Epithelial cell of proximal tubule (primary cell): ENCODE data around the gene LRRC32. TPM values are rescaled to one million over a fixed set of nuclear protein-coding genes. Genes with fewer than 3 reads are reported as not detected.

Experiments
- DNase-seq: peaks from one replicate; pipeline ENCODE4 v3.0.0-alpha.2; 2011; ENCODE audit warnings: low read depth
- H3K4me3 ChIP-seq: 2 replicates; pipeline ENCODE4 v1.5.1; 2011; ENCODE audit warnings: low read depth, mild to moderate bottlenecking, low read length
- total RNA-seq: library from RNA; depleted of rRNA; stranded (reverse); fragments of >200 nt; gene quantifications from 2 replicates; pipeline ENCODE4 v1.2.3, GENCODE V29; 2015
- TF ChIP-seq, protein P1 (sequence below): conservative IDR thresholded peaks from 2 replicates; pipeline ENCODE4 v1.5.1; 2012; ENCODE audit warnings: low read depth, mild to moderate bottlenecking, low read length

Gene LRRC32
- total RNA-seq, 1 donor from 2014 or later, result 0.29 TPM

DNA sequence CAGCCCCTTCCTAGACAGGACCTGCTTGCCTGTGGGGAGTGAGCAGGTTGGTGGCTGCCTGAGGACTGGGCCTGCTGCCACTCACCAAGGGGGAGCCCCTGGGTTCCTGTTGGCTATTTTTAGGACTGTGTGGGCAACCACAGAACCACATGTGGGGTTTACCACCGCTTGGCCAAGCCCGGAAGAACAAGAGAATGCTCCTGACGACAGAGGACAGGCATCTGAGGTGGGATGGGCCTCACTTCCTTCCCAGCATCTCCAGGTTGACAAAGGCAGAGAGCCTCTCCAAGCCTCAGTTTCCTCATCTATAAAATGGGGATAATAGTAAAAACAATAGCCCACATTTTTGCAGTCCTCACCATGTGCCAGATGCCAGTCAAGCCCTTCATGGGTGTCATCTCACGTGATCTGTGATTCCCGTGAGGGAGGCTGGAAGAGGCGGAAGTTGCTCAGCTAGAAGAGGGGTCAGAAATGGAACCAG, 43.6 kb downstream of the LRRC32 start:
- TF ChIP-seq, protein P1, sequence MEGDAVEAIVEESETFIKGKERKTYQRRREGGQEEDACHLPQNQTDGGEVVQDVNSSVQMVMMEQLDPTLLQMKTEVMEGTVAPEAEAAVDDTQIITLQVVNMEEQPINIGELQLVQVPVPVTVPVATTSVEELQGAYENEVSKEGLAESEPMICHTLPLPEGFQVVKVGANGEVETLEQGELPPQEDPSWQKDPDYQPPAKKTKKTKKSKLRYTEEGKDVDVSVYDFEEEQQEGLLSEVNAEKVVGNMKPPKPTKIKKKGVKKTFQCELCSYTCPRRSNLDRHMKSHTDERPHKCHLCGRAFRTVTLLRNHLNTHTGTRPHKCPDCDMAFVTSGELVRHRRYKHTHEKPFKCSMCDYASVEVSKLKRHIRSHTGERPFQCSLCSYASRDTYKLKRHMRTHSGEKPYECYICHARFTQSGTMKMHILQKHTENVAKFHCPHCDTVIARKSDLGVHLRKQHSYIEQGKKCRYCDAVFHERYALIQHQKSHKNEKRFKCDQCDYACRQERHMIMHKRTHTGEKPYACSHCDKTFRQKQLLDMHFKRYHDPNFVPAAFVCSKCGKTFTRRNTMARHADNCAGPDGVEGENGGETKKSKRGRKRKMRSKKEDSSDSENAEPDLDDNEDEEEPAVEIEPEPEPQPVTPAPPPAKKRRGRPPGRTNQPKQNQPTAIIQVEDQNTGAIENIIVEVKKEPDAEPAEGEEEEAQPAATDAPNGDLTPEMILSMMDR, result no peak
- H3K4me3 ChIP-seq, result no peak overlapping the region
- no peak for DNase-seq

DNA sequence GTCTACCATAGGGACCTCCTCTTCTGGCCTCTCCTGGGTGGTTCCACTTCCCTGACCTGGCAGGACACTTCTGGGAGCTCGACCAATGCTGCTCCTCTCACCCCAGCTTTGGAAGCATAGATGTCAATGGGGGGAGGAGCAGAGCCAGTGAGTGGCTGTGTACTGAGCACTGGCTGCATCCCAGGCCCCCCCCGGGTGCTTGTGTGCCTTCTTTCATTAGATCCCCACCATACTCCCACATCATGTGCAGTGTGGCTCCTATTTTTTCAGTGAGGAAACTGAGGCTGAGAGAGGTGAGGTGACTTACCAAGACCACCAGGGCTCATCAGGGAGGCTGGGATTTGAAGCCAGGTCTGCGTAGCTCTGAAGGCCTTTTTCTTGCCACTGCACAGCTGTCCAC, 44.3 kb downstream of the LRRC32 start:
- no peak overlapping the region for H3K4me3 ChIP-seq
- TF ChIP-seq, protein P1, result no peak
- DNase-seq, result no peak

DNA sequence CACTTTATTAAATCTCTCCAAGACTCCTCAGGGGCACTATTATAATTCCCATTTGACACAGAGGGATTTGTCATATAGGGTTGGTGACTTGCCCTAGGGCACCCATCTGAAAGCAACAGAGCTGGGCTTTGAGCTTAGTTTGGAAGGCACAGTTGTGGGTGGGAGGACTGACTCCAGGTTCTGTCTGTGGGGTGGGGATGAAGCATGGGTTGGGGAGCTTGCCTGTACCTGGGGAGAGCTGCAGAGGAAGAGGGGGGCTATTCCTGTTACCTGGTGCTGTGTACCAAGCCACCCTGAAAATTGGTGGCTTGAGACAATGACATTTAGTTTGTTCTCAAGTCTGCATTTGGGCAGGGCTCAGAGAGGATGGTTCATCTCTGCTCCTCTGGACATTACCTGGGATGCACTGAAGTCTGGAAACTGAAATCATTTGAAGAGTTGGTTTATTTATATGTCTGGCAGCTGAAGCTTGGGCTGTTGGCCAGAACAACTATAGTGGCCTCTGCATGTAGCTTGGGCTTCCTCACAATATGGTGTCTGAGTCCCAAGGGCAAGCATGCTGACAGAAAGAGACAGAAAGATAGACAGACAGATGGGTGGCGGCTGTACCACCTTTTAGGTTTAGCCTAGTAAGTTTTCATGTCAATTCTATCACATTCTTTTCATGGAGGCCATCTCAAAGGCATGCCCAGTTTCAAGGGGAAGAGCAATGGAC, 44.9 kb downstream of the LRRC32 start:
- no peak for DNase-seq
- TF ChIP-seq, protein P1, result no peak
- H3K4me3 ChIP-seq, result no peak overlapping the region

DNA sequence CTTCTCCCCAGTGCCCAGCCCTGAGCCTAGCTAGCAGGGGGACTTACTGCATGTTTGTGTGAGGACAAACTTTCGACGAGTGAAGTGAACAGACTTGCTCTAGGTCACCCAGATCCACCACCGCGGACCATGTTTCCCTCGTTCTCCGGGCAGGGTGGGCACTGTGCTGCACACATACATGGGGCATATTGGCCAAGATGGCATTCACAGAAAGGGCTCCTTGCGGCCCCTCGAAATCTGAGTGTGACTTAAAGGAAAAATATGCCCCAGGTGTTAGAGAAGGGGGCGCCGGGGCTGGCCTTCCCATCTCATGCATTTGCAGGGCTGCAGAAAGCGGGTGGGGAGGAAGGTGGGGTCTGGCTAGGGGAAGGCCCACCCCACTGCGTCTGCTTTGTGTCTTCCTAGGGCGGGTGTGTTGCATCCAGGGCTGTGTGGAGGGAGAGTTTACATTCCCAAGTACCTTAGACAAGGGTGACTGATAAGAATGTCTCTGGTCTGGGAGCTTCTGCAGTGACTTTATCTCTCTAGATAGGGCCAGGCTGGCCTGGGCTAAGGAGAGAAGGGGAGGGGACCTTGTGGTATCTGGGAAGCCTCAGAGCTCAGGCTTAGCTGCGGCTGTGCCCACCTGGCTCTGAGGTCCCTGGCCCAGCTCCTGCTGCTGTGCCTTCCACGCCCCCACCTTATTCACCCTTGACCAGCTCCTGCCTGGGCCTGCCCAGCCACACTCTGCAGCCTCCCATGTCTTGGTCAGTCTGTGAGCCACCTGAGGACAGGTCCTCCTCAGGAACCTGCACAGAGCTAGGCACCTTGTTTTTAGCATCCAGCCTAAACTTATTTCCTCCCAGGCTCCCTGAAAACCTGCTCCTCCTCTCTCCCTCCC, 45.8 kb downstream of the LRRC32 start:
- no peak for DNase-seq
- TF ChIP-seq, protein P1, result no peak
- H3K4me3 ChIP-seq, result no peak overlapping the region

DNA sequence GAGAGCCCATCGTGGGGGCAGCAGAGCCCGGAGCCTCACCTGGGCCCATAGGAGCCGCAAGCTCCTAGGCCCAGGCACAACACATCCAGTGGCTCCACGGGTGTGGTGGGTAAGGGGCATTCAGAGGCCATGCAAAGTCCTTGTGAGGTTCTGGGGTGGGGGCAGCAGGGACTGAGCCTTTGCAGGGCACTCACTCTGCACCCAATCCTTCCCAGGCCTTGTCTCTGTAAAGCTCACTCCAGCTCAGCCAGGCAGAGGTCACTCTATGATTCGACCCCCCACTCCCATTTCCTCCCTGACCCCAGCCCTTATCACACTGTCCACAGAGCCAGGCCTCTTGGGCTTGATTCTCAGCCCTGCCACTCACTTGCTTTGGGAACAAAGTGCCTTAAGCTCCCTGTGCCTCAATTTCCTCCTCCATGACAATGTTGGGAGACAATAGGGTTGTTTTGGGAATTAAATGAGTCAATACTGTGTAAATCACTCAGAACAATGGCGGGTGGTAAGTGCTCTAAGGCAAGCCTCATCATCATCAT, 46.6 kb downstream of the LRRC32 start:
- no peak overlapping the region for H3K4me3 ChIP-seq
- TF ChIP-seq, protein P1, result no peak
- no peak for DNase-seq

DNA sequence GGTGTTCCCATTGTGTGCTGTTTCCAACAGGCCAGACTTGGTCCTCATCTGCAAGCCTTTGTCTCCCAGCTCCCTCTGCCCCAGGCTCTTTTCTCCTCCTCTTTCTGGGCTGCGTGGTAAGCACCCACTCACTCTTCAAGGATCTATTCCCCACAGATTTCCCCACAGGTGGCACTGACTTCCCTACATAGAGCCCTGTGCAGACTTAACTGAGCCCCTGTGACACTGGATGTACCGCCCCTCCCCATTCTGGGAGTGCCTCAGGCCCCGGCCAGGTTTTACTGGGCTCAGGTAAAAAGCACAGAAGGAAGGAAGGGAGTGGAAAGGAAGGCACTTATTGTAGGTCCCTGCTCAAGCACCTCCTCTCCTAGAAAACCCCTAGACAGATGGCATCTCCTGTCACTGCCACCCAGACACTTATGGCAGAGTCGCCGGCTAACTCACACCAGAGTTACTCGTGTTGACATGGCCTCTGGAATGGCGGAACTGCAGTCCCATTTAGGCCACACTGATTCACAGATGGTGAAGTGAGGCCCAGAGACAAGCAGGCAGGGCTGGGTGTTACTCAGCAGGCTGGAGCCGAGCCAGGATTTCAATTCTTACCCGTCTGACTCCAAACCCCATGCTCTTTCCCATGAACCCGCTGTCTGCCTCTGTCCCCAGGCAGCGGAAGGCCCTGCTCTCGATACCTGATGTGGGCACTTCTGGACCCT, 47.2 kb downstream of the LRRC32 start:
- TF ChIP-seq, protein P1, result no peak
- H3K4me3 ChIP-seq, result no peak overlapping the region
- no peak for DNase-seq
